Measurements from ENCODE around the gene CCDC179. TPM values are rescaled to one million over a fixed set of nuclear protein-coding genes. Genes with fewer than 3 reads are reported as not detected.

Gene CCDC179
- total RNA-seq, 1 donor = not detected

DNA sequence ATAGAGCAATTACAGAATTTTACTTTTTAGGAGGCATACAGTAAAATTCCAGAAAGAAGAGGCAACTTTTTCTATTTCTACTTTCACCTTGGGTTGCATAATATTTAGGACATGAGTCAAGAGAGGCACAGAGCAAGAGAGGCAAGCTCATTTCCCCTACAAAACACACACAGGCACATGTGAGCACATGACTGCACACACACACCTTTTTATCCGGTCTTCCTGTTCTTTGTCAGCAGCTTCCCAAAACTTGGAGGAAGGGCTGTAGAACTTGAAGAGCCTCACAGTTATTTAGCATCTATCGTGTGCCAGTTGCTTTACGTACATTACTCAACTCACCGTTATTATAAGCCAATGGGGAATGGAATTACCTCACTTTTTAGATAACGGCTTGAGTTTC lies 37.8 kb upstream of the CCDC179 start:
- TF ChIP-seq, protein P1, sequence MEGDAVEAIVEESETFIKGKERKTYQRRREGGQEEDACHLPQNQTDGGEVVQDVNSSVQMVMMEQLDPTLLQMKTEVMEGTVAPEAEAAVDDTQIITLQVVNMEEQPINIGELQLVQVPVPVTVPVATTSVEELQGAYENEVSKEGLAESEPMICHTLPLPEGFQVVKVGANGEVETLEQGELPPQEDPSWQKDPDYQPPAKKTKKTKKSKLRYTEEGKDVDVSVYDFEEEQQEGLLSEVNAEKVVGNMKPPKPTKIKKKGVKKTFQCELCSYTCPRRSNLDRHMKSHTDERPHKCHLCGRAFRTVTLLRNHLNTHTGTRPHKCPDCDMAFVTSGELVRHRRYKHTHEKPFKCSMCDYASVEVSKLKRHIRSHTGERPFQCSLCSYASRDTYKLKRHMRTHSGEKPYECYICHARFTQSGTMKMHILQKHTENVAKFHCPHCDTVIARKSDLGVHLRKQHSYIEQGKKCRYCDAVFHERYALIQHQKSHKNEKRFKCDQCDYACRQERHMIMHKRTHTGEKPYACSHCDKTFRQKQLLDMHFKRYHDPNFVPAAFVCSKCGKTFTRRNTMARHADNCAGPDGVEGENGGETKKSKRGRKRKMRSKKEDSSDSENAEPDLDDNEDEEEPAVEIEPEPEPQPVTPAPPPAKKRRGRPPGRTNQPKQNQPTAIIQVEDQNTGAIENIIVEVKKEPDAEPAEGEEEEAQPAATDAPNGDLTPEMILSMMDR (IDR thresholded peaks at IDR 0.05; ENCODE audit: extremely low read depth, low read depth, low read length) = no peak
- H4K20me1 ChIP-seq (ENCODE audit: insufficient read depth, low read length) = no peaks in the 10 kb centered on the region

DNA sequence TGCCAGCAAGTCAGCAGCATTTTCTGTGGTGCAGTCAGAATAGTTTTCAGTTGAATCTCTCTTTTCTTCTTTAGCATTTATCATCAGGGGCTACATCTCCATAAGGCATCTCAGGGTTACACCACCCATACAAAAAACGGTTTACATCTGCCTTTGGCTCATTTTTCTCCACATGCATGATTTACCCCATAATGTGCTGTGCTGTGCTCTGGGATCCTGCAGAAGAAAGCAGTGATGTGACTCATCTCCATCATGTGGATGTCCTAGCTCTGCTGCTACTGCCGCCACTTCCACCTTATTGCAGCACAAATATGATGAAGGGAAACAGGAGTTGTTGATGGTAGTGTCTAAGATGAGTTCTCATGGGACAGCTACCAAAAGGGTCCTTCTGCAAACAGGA lies 30.0 kb upstream of the CCDC179 start:
- Histone ChIP-seq H3K9me3 (ENCODE audit: low read depth, low read length) (no peaks in the 10 kb centered on the region), H3K27me3 (ENCODE audit: insufficient read depth, low read length) (no peaks in the 10 kb centered on the region), H3K79me2 (ENCODE audit: insufficient read depth, low read length) (no peaks in the 10 kb centered on the region), H4K20me1 (ENCODE audit: insufficient read depth, low read length) (no peaks in the 10 kb centered on the region), H3K4me2 (ENCODE audit: insufficient read depth, low read length) (no peak overlapping the region), H3K4me3 (ENCODE audit: insufficient read depth, low read length) (no peak overlapping the region), H3K36me3 (ENCODE audit: insufficient read depth, low read length) (no peaks in the 10 kb centered on the region), H2AFZ (ENCODE audit: low read length) (no peak overlapping the region), H3K4me1 (ENCODE audit: insufficient read depth, low read length) (no peaks in the 10 kb centered on the region), H3K27ac (ENCODE audit: low read depth, low read length) (no peak overlapping the region)
- no peak for DNase-seq (ENCODE audit: insufficient read length, low spot score, missing footprints)
- TF ChIP-seq, protein P1 (IDR thresholded peaks at IDR 0.05; ENCODE audit: extremely low read depth, low read depth, low read length) = no peak

More for the DNA sequence above, 37.8 kb upstream of the CCDC179 start:
- Histone ChIP-seq H3K36me3 (ENCODE audit: insufficient read depth, low read length) (no peaks in the 10 kb centered on the region), H3K79me2 (ENCODE audit: insufficient read depth, low read length) (no peaks in the 10 kb centered on the region), H2AFZ (ENCODE audit: low read length) (no peak overlapping the region), H3K4me1 (ENCODE audit: insufficient read depth, low read length) (no peaks in the 10 kb centered on the region), H3K4me2 (ENCODE audit: insufficient read depth, low read length) (no peak overlapping the region), H3K27ac (ENCODE audit: low read depth, low read length) (no peak overlapping the region), H3K9me3 (ENCODE audit: low read depth, low read length) (no peaks in the 10 kb centered on the region), H3K27me3 (ENCODE audit: insufficient read depth, low read length) (no peaks in the 10 kb centered on the region), H3K4me3 (ENCODE audit: insufficient read depth, low read length) (no peak overlapping the region)
- DNase-seq (ENCODE audit: insufficient read length, low spot score, missing footprints) = no peak

DNA sequence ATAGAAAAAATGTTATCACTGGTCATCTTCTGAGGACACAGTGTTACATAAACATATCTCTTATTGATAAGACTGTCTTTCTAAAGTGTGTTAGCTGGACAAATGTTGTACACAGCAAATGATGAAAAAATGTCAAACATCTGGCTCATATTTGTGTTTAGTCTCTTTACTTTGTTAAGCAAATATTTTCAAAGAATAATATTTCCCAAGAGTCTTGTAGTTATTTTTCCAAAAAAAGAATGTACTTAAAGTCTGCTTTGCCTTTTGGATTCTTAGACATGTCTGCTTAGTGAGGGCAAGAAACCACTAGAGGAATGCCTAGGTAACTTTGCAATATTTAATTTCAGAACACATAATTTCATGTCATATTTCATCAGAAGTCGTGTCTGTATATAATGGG lies 23.9 kb upstream of the CCDC179 start:
- no peaks in the 10 kb centered on the region for H3K4me1 ChIP-seq (ENCODE audit: insufficient read depth, low read length)
- no peak overlapping the region for H3K4me2 ChIP-seq (ENCODE audit: insufficient read depth, low read length)
- no peak overlapping the region for H3K27ac ChIP-seq (ENCODE audit: low read depth, low read length)
- no peak overlapping the region for H3K4me3 ChIP-seq (ENCODE audit: insufficient read depth, low read length)
- H4K20me1 ChIP-seq (ENCODE audit: insufficient read depth, low read length) = no peaks in the 10 kb centered on the region
- no peaks in the 10 kb centered on the region for H3K27me3 ChIP-seq (ENCODE audit: insufficient read depth, low read length)
- no peaks in the 10 kb centered on the region for H3K79me2 ChIP-seq (ENCODE audit: insufficient read depth, low read length)
- H3K9me3 ChIP-seq (ENCODE audit: low read depth, low read length) = no peaks in the 10 kb centered on the region
- TF ChIP-seq, protein P1 (IDR thresholded peaks at IDR 0.05; ENCODE audit: extremely low read depth, low read depth, low read length) = no peak
- H3K36me3 ChIP-seq (ENCODE audit: insufficient read depth, low read length) = no peaks in the 10 kb centered on the region
- DNase-seq (ENCODE audit: insufficient read length, low spot score, missing footprints) = no peak
- H2AFZ ChIP-seq (ENCODE audit: low read length) = no peak overlapping the region

DNA sequence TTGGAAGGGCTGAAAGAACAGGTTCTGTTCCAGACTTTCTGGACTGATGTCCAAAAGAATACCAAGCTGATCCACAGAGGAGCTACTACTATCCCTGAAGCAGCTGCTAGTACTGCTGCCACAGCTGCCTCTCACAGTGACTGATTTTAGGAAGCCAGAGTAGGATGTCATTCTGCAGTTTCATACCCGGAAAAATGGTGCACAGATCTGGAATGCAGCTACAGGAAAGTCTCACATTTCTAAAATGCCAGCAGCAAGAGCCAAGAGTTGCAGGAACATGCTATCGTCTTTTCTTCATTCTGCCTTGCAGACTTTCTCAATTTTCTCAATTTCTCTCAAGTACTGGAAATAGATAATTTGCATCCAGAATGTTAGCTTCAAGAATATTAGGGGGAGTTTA lies 19.4 kb upstream of the CCDC179 start:
- no peaks in the 10 kb centered on the region for H3K4me1 ChIP-seq (ENCODE audit: insufficient read depth, low read length)
- H3K27ac ChIP-seq (ENCODE audit: low read depth, low read length) = no peak overlapping the region
- H3K9me3 ChIP-seq (ENCODE audit: low read depth, low read length) = no peaks in the 10 kb centered on the region
- no peak overlapping the region for H2AFZ ChIP-seq (ENCODE audit: low read length)
- DNase-seq (ENCODE audit: insufficient read length, low spot score, missing footprints) = peak; percentile 38
- no peaks in the 10 kb centered on the region for H3K27me3 ChIP-seq (ENCODE audit: insufficient read depth, low read length)
- TF ChIP-seq, protein P1 (IDR thresholded peaks at IDR 0.05; ENCODE audit: extremely low read depth, low read depth, low read length) = no peak
- no peaks in the 10 kb centered on the region for H3K79me2 ChIP-seq (ENCODE audit: insufficient read depth, low read length)
- H4K20me1 ChIP-seq (ENCODE audit: insufficient read depth, low read length) = no peaks in the 10 kb centered on the region
- H3K36me3 ChIP-seq (ENCODE audit: insufficient read depth, low read length) = no peaks in the 10 kb centered on the region
- no peak overlapping the region for H3K4me2 ChIP-seq (ENCODE audit: insufficient read depth, low read length)
- no peak overlapping the region for H3K4me3 ChIP-seq (ENCODE audit: insufficient read depth, low read length)

Data from osteoblast (primary cell).